RCC 7860 (cell line): ENCODE measurements around the gene TSHZ1.

ENCODE experiments used
- DNase-seq: peaks from one replicate; pipeline ENCODE4 v3.0.0-alpha.2; 2015; ENCODE audit warnings: low spot score
- FAIRE-seq: peaks from 2 replicates; lab custom pipeline; 2012; peaks lifted over from hg19 to GRCh38; lab: Jason Lieb, UNC

The TSHZ1 gene

GRCh38 chr18:75207310-75208154 is 3.1 kb upstream of the TSHZ1 start:
- peak; percentile 55 for FAIRE-seq

GRCh38 chr18:75208155-75208835 is 2.3 kb upstream of the TSHZ1 start:
- FAIRE-seq: no peak
- peak; percentile 7 for DNase-seq

More at GRCh38 chr18:75207310-75208154, 3.1 kb upstream of the TSHZ1 start:
- DNase-seq: peak; percentile 44

GRCh38 chr18:75208836-75209128 is 1.8 kb upstream of the TSHZ1 start:
- no peak for FAIRE-seq
- no peak for DNase-seq

GRCh38 chr18:75209129-75209950 is 1.3 kb upstream of the TSHZ1 start, which contains the start of gene PTGR3:
TSS of gene PTGR3 (minus strand) at chr18:75209139. CDS start at chr18:75209058, 81 bp downstream.
- no peak for FAIRE-seq
- DNase-seq: peak; percentile 73

GRCh38 chr18:75209951-75210258 is 692 bp upstream of the TSHZ1 start:
- FAIRE-seq (no peak), DNase-seq (no peak)

GRCh38 chr18:75211002-75211621 is 515 bp downstream of the TSHZ1 start:
- FAIRE-seq (no peak), DNase-seq (no peak)

- FAIRE-seq: no peak
Measured at GRCh38 chr18:75211626-75211952, 992 bp downstream of the TSHZ1 start.

GRCh38 chr18:75211953-75212750 is 1.6 kb downstream of the TSHZ1 start:
- FAIRE-seq (no peak), DNase-seq (no peak)

More at GRCh38 chr18:75211626-75211952, 992 bp downstream of the TSHZ1 start:
- no peak for DNase-seq

- no peak for DNase-seq
- FAIRE-seq: no peak
Measured at GRCh38 chr18:75212751-75213090, 2.1 kb downstream of the TSHZ1 start.

- no peak for DNase-seq
- peak; percentile 39 for FAIRE-seq
Measured at GRCh38 chr18:75213611-75214331, 3.2 kb downstream of the TSHZ1 start.

- DNase-seq (no peak), FAIRE-seq (no peak)
Measured at GRCh38 chr18:75214332-75214690, 3.7 kb downstream of the TSHZ1 start.

GRCh38 chr18:75214766-75215510 is 4.3 kb downstream of the TSHZ1 start:
- no peak for FAIRE-seq

GRCh38 chr18:75215663-75216062 is 5.1 kb downstream of the TSHZ1 start:
- FAIRE-seq (no peak), DNase-seq (no peak)

More at GRCh38 chr18:75214766-75215510, 4.3 kb downstream of the TSHZ1 start:
- no peak for DNase-seq

- no peak for FAIRE-seq
- DNase-seq: no peak
Measured at GRCh38 chr18:75216212-75216910, 5.8 kb downstream of the TSHZ1 start.

- FAIRE-seq (no peak), DNase-seq (no peak)
Measured at GRCh38 chr18:75216911-75217689, 6.5 kb downstream of the TSHZ1 start.

- no peak for DNase-seq
- FAIRE-seq: no peak
Measured at GRCh38 chr18:75218065-75218923, 7.7 kb downstream of the TSHZ1 start.
